ENCODE measurements around the gene DLG2. TPM values are rescaled to one million over a fixed set of nuclear protein-coding genes. Genes with fewer than 3 reads are reported as not detected.

Gene DLG2
- total and polyA plus RNA-seq, 7 donors = 0.60 to 25.8 (median 9.7) TPM; not detected in 1

DNA sequence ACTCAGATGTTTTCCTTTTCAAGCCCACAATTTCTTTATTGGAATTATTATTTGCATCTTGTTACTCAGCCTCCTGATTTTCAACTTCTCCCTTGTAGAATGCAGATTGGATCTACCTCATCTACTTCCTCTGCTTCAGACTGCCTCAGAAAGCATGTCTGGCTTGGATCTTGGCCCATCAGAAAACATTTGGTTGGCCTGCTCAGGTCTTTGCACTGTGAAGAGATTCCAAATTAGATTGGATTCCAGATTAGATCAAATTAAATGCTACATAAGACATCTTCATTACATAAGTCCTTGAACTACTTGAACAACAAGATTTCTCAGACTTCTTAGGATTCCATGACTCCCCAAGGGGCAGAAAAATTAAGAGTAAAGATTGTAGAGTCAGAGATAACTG is 358.0 kb downstream of the DLG2 start:
- TF ChIP-seq POLR2A (IDR thresholded peaks at IDR 0.05) = no peak
- no peak for TF ChIP-seq EP300 (IDR thresholded peaks at IDR 0.05)
- TF ChIP-seq, protein P1, sequence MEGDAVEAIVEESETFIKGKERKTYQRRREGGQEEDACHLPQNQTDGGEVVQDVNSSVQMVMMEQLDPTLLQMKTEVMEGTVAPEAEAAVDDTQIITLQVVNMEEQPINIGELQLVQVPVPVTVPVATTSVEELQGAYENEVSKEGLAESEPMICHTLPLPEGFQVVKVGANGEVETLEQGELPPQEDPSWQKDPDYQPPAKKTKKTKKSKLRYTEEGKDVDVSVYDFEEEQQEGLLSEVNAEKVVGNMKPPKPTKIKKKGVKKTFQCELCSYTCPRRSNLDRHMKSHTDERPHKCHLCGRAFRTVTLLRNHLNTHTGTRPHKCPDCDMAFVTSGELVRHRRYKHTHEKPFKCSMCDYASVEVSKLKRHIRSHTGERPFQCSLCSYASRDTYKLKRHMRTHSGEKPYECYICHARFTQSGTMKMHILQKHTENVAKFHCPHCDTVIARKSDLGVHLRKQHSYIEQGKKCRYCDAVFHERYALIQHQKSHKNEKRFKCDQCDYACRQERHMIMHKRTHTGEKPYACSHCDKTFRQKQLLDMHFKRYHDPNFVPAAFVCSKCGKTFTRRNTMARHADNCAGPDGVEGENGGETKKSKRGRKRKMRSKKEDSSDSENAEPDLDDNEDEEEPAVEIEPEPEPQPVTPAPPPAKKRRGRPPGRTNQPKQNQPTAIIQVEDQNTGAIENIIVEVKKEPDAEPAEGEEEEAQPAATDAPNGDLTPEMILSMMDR (IDR thresholded peaks at IDR 0.05) = no peak
- no peak for TF ChIP-seq POLR2AphosphoS5 (IDR thresholded peaks at IDR 0.05)
- intact Hi-C loops (cut with DNase I) = no loop called here
- no peaks in the 10 kb centered on the region for H3K4me1 ChIP-seq
- no peak overlapping the region for H3K4me3 ChIP-seq
- H3K36me3 ChIP-seq = no peaks in the 10 kb centered on the region
- H3K27ac ChIP-seq = no peak overlapping the region
- peaks cover 0 to 2% (median 0%) of the 10 kb centered on the region in 4 donors for H3K9me3 ChIP-seq
- H3K27me3 ChIP-seq = no peaks in the 10 kb centered on the region
- DNase-seq = no peak

DNA sequence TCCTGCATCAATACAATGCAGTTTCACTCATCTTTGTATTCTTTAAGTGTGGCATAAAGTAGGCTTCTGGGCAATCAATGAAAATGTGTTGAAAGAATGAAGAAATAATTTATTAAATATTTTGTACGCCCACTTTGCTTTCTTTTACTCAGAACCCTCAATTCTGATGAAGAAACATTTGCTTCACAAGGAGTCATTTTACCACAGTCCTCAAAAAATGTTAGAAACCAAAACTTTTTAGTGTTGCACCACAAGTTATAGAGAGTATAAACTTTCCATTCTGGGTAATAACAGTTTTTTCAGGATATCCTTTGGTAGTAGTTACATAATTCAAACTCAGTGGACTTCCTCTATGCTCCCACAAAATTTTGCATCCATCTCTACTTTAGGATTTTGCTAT is 360.5 kb downstream of the DLG2 start:
- Histone ChIP-seq H3K27me3 (no peaks in the 10 kb centered on the region), H3K36me3 (no peaks in the 10 kb centered on the region), H3K9me3 (peaks cover 0 to 2% (median 0%) of the 10 kb centered on the region in 4 donors), H3K27ac (no peak overlapping the region), H3K4me1 (no peaks in the 10 kb centered on the region), H3K4me3 (no peak overlapping the region)
- DNase-seq = no peak
- intact Hi-C loops (cut with DNase I) = no loop called here
- WGBS, 2 donors = 87 to 95% methylated on average over 1 of the region's 1 CpG
- TF ChIP-seq POLR2AphosphoS5 (IDR thresholded peaks at IDR 0.05) = no peak
- TF ChIP-seq EP300 (IDR thresholded peaks at IDR 0.05) = no peak
- TF ChIP-seq POLR2A (IDR thresholded peaks at IDR 0.05) = no peak
- TF ChIP-seq, protein P1 (IDR thresholded peaks at IDR 0.05) = no peak

DNA sequence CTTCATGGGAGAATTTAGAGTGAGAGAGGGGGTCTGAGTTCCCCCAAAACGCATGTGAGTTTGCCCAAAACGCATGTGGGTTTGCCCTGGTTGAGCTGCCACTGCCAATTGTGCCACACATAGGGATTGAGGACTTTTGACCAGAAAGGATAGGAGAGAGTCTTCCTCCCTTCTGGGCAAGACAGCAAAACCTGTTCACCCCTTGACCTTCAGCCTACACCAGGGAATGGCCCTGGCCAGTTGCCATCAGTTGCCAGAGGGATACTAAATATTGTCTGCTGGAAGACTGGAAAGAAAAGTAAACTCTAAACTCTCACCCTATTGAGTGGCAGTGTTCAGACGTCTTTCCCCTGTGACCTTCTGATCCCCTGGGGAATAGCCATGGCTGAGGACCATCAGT is 363.8 kb downstream of the DLG2 start:
- Histone ChIP-seq H3K27me3 (no peaks in the 10 kb centered on the region), H3K9me3 (no peaks in the 10 kb centered on the region), H3K27ac (no peak overlapping the region), H3K4me3 (no peak overlapping the region), H3K36me3 (no peaks in the 10 kb centered on the region), H3K4me1 (no peaks in the 10 kb centered on the region)
- DNase-seq = no peak
- TF ChIP-seq EP300 (IDR thresholded peaks at IDR 0.05) = no peak
- TF ChIP-seq POLR2A (IDR thresholded peaks at IDR 0.05) = no peak
- no peak for TF ChIP-seq POLR2AphosphoS5 (IDR thresholded peaks at IDR 0.05)
- TF ChIP-seq, protein P1 (IDR thresholded peaks at IDR 0.05) = no peak
- 71 to 87% methylated on average over 3 of the region's 3 CpGs for WGBS, 2 donors
- intact Hi-C loops (cut with DNase I) = no loop called here

DNA sequence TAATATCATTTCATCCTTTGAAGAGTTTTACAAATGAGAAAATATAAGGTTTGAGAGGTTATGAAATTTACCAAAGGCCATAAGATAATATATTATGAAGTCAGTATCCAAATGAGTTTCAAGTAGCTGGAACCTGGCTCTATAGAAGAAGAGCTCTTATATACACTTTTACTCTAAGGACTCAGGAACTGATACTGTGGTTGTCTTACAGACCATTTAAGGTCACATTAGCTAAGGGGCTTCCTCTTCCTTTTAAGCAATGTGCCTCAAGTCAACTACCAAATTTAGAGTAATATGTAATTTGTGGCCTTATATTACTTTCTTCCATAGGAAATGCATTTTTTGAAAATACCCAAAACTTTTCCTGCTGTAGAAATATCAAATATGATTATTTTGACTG is 369.3 kb downstream of the DLG2 start:
- intact Hi-C loops (cut with DNase I) = no loop called here
- TF ChIP-seq POLR2A (IDR thresholded peaks at IDR 0.05) (no peak), POLR2AphosphoS5 (IDR thresholded peaks at IDR 0.05) (no peak), EP300 (IDR thresholded peaks at IDR 0.05) (no peak)
- TF ChIP-seq, protein P1 (IDR thresholded peaks at IDR 0.05) = no peak
- DNase-seq = no peak

DNA sequence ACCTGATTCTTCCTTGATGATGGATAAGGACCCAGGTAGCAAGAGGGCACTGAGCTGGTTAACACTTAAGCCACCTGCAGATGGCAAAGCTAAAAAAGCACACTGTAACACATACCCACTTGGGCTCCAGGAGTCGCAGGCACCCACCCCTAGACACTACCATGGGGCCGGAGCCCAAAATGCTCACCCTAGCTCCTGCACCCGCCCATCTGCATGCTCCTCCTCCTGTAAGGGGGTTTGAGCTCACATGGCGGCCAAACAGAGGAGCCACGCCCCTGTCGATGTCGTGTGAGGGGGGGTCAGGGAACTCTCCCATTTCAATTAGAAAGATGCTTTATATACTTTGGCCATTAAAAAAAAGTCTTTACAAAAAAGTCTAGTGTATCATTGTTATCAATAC is 370.7 kb downstream of the DLG2 start:
- intact Hi-C loops (cut with DNase I) = no loop called here
- Histone ChIP-seq H3K36me3 (no peaks in the 10 kb centered on the region), H3K27ac (no peak overlapping the region), H3K9me3 (no peaks in the 10 kb centered on the region), H3K4me3 (no peak overlapping the region), H3K27me3 (no peaks in the 10 kb centered on the region), H3K4me1 (no peaks in the 10 kb centered on the region)
- WGBS, 2 donors = 91 to 95% methylated on average over 7 of the region's 7 CpGs
- no peak for DNase-seq
- TF ChIP-seq EP300 (IDR thresholded peaks at IDR 0.05) (no peak), POLR2AphosphoS5 (IDR thresholded peaks at IDR 0.05) (no peak), POLR2A (IDR thresholded peaks at IDR 0.05) (no peak)
- TF ChIP-seq, protein P1 (IDR thresholded peaks at IDR 0.05) = no peak

More for the DNA sequence above, 369.3 kb downstream of the DLG2 start:
- Histone ChIP-seq H3K4me1 (no peaks in the 10 kb centered on the region), H3K36me3 (no peaks in the 10 kb centered on the region), H3K27me3 (no peaks in the 10 kb centered on the region), H3K9me3 (no peaks in the 10 kb centered on the region), H3K27ac (no peak overlapping the region), H3K4me3 (no peak overlapping the region)

Data from sigmoid colon (tissue), 7 donors.